Panc1 (cell line): ENCODE measurements around the gene DLG2. TPM values are rescaled to one million over a fixed set of nuclear protein-coding genes. Genes with fewer than 3 reads are reported as not detected.

Experiments used
- ATAC-seq: fragments of 200-7000 bp; cut with Tn5 transposase; 2 replicates; pipeline ENCODE4 v1.9.1; 2020; ENCODE audit warnings: mild to moderate bottlenecking, moderate library complexity
- BruUV-seq: library from RNA; stranded (reverse); fragments of 400-500 nt; replicated peaks from 2 replicates; lab custom pipeline; 2021; lab: Mats Ljungman, UMichigan
- CTCF ChIA-PET: fragments of 300-600 bp; sonication (Branson Sonifier 250); formaldehyde crosslinking; loops from one replicate; lab custom pipeline; 2022; ENCODE audit warnings: antibody characterized with exemption; lab: Charles Lee
- POLR2A ChIA-PET: fragments of 300-600 bp; sonication (Branson Sonifier 250); formaldehyde crosslinking; loops from one replicate; lab custom pipeline; 2022; ENCODE audit warnings: antibody characterized with exemption; lab: Charles Lee
- DNase-seq: peaks from one replicate; pipeline ENCODE4 v3.0.0-alpha.2; 2010; ENCODE audit warnings: low read depth, low spot score
- H3K27ac ChIP-seq: 2 replicates; pipeline ENCODE4 v1.5.1; 2011; ENCODE audit warnings: mild to moderate bottlenecking, low read length, inconsistent platforms
- H3K27me3 ChIP-seq: fragments of 200-500 bp; sonication (Bioruptor generic); 2 replicates; pipeline ENCODE4 v1.6.0; 2014; ENCODE audit warnings: low read length, inconsistent platforms; ENCODE audit not compliant: control insufficient read depth, insufficient read depth
- H3K36me3 ChIP-seq: fragments of 200-500 bp; sonication (Bioruptor generic); 2 replicates; pipeline ENCODE4 v1.5.1; 2014; ENCODE audit warnings: inconsistent platforms, mild to moderate bottlenecking, low read length, moderate library complexity; ENCODE audit not compliant: control insufficient read depth, insufficient read depth
- H3K4me1 ChIP-seq: 2 replicates; pipeline ENCODE4 v1.5.1; 2011; ENCODE audit warnings: inconsistent platforms, mild to moderate bottlenecking, low read length, moderate library complexity; ENCODE audit not compliant: control insufficient read depth, insufficient read depth
- H3K4me3 ChIP-seq, 2 experiments: 2 replicates each; pipeline ENCODE4 v1.5.1; 2011 to 2012; ENCODE audit warnings: low read depth in 2 of 2, low read length in 2 of 2, mild to moderate bottlenecking in 2 of 2, inconsistent platforms in 1 of 2, moderate library complexity in 1 of 2
- H3K9me3 ChIP-seq: fragments of 200-500 bp; sonication (Bioruptor generic); 2 replicates; pipeline ENCODE4 v1.5.1; 2014; ENCODE audit warnings: low read depth, mild to moderate bottlenecking, inconsistent platforms, low read length, moderate library complexity; ENCODE audit not compliant: control insufficient read depth, insufficient read depth
- CTCF ChIP-seq: fragments of 450-650 bp; IDR thresholded peaks from 2 replicates; pipeline ENCODE4 v1.5.1; 2017; ENCODE audit warnings: mild to moderate bottlenecking
- POLR2AphosphoS5 ChIP-seq: IDR thresholded peaks from 2 replicates; pipeline ENCODE4 v1.6.1; 2012; ENCODE audit warnings: mild to moderate bottlenecking, low read depth, low read length, moderate library complexity
- REST ChIP-seq, 2 experiments: IDR thresholded peaks; 2 replicates each; pipeline ENCODE4 v1.6.1; 2011 to 2012; ENCODE audit warnings: low read depth in 2 of 2, control low read depth in 1 of 2, low read length in 1 of 2, mild to moderate bottlenecking in 1 of 2, moderate library complexity in 1 of 2; ENCODE audit not compliant: insufficient read depth in 1 of 2
- SIN3A ChIP-seq: IDR thresholded peaks from 2 replicates; pipeline ENCODE4 v1.6.1; 2012; ENCODE audit warnings: low read depth, mild to moderate bottlenecking, low read length, moderate library complexity, borderline replicate concordance; ENCODE audit not compliant: insufficient read depth
- TCF7L2 ChIP-seq: IDR thresholded peaks from 2 replicates; pipeline ENCODE4 v1.6.1; 2011; ENCODE audit warnings: mild to moderate bottlenecking, low read depth, low read length, inconsistent platforms
- in situ Hi-C: cut with HindIII; loops from 2 replicates; pipeline ENCODE4 v1.10.0; 2016; ENCODE audit warnings: low sequenced_read_pairs, low pct_unique_long_range_greater_than_20kb
- intact Hi-C: fragments of 100-400 bp; cut with micrococcal nuclease; formaldehyde crosslinking; loops from one replicate; pipeline ENCODE4 v1.10.0; 2022; ENCODE audit not compliant: unreplicated experiment
- total RNA-seq: library from RNA; stranded (reverse); gene quantifications from one replicate; pipeline ENCODE4 v1.2.1, GENCODE V29; 2021; ENCODE audit not compliant: unreplicated experiment

Gene DLG2
- total RNA-seq, 1 experiment from 2014 or later = 4.2 TPM

GRCh38 chr11:84069048-84069447 lies 1558.1 kb downstream of the DLG2 start:
- no peak for TF ChIP-seq SIN3A
- TF ChIP-seq POLR2AphosphoS5 = no peak
- no peak for TF ChIP-seq TCF7L2
- no peak for TF ChIP-seq CTCF
- TF ChIP-seq REST (IDR thresholded peaks at IDR 0.05; ENCODE audit: insufficient read depth in 1 of 2, low read depth in 2 of 2, low read length in 1 of 2) = no peak
- no peak for DNase-seq
- Histone ChIP-seq H3K4me3 (no peak overlapping the region), H3K9me3 (no peaks in the 10 kb centered on the region), H3K27ac (no peak overlapping the region), H3K4me1 (no peaks in the 10 kb centered on the region), H3K27me3 (no peaks in the 10 kb centered on the region), H3K36me3 (no peaks in the 10 kb centered on the region)
- CTCF ChIA-PET = no interaction called here
- in situ Hi-C loops (no loop called here), intact Hi-C loops (no loop called here)
- no peak for ATAC-seq
- no TSS peak for BruUV-seq
- POLR2A ChIA-PET = no interaction called here

DNA sequence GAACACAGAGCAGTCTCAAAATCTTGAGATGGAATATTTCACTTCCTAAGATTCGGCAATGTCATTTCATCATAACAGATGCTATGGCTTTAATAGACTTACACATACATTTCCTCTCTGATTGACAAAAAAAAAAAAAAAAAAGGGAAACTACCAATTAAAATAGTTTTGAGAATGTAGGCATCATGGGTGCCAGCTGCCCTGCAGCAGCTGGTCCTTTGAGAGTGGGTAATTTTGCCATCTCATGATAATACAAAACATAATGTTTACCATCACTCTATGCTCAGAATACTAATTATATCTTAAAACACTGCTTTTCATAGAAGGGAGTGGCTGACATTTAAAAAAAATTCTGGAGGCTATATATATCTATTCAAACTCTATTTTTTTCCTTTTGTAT lies 1565.4 kb downstream of the DLG2 start:
- ChIA-PET CTCF (no interaction called here), POLR2A (no interaction called here)
- in situ Hi-C loops = no loop called here
- DNase-seq = no peak
- BruUV-seq = no TSS peak
- TF ChIP-seq SIN3A (no peak), CTCF (no peak), POLR2AphosphoS5 (no peak), TCF7L2 (no peak), REST (IDR thresholded peaks at IDR 0.05; ENCODE audit: insufficient read depth in 1 of 2, low read depth in 2 of 2, low read length in 1 of 2) (no peak)
- H3K9me3 ChIP-seq = no peaks in the 10 kb centered on the region
- H3K27ac ChIP-seq = no peak overlapping the region
- H3K27me3 ChIP-seq = no peaks in the 10 kb centered on the region
- no peak overlapping the region for H3K4me3 ChIP-seq
- H3K36me3 ChIP-seq = no peaks in the 10 kb centered on the region
- no peaks in the 10 kb centered on the region for H3K4me1 ChIP-seq
- intact Hi-C loops = no loop called here
- ATAC-seq = no peak
